HG02798 (cell line): ENCODE measurements around the gene KRT2.
"Not testable (repeated sequence)": the region's sequence is repeated elsewhere in the genome, so short reads cannot be mapped to it uniquely, and the experiment has no call there.

Experiments
- ATAC-seq: cut with Tn5 transposase; IDR thresholded peaks from one replicate; pipeline ENCODE4 v1.9.1; 2021; ENCODE audit warnings: mild to moderate bottlenecking; ENCODE audit not compliant: unreplicated experiment, poor library complexity

The KRT2 gene

GRCh38 chr12:52686063-52686462, 34.1 kb upstream of the KRT2 start:
- no peak for ATAC-seq

DNA sequence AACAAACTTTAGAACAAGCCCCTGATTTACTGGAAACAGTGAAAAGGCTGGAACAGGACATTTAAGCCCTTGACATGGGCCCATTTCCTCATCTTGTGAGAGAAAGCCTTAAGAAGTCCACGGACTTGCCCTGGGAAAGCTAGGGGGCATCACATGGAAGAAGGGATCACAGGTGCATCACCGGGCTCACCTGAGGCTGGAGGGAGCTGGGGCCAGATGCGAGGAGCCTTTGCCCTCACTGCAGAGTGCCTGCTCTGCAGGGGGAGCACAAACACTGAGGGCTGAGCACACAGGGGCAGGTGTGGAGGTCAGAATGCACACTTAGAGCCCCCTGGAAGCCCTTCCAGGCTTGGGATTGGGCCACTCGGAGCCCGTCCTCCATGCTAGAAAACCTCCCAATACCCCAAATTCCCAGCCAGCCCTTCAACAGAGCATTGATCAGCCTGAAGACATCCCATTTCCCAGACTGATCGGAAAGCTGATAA, 33.4 kb upstream of the KRT2 start:
- ATAC-seq = no peak

DNA sequence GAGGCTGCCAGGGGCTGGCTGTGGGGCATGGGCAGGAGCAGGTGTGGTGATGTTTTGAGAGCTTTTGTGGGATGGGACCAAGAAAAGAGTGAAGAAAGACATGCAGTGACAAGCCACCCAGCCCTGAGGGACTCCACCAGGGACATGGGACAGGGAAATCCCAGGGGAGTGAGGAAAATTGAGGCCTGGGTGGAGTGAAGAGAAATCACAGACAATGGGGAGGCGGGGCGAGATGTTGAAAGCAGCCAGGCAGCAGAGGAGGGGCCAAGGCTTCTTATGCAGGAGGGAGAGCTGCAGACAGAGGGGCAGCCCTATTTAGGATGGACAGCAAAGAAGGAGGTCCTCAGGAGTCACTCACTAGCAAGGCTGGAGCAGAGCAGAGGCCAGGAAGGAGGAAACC, 32.4 kb upstream of the KRT2 start:
- ATAC-seq = no peak

GRCh38 chr12:52683575-52684300, 31.7 kb upstream of the KRT2 start:
- no peak for ATAC-seq

- no peak for ATAC-seq
Observed at GRCh38 chr12:52682938-52683574, 31.0 kb upstream of the KRT2 start.

DNA sequence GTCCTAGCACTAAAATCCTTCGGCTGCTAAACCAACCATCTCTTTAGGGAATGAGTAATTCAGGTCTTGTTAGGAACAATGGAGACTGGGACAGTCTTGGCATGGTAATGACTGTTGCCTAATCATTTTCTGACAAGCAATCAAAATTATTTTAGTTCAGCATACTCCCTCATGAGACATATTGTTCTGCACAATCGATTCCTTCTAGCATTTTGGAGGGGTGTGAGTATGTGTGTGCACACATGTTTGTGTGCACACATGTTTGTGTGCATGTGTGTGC, 30.3 kb upstream of the KRT2 start:
- no peak for ATAC-seq

DNA sequence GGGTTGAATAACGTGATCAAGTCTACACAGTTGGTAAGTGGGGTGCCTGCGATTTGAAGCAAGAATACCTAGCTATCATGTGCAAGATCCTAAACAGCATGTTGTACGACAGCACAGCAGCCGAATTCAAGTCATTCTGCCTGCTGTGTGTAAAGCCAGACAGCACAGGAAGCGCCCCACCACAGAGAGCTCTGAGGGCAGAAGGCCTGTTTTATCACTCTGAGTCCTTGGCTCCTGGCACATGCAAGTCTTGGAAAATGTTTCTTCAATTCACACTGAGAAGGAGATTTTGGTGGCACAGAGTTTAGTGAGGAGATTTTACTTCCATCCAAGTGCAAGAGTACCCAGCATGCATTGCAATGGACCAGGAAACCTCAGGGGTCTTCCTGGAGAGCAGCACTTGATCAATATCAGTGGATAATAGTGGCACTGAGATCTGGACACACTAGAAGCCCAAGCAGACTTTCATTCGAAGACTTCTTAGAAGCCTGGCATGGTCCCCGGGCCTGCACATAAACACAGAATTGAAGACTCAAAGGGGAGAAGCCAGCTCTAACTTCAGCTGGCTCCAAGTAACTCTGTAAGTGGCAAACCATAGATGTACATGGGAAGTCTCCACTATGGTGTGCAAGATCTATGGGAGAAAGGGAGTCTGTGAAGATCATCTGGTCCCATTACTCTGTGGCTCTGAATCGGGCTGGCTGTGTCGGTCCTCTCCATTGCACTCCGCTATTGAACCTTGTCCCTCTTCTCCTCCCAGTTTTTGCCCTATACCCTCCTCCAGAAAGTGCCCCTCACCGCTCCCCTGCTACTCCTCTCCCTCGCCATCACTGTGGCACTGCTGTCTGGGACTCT, 29.7 kb upstream of the KRT2 start:
- ATAC-seq = no peak

DNA sequence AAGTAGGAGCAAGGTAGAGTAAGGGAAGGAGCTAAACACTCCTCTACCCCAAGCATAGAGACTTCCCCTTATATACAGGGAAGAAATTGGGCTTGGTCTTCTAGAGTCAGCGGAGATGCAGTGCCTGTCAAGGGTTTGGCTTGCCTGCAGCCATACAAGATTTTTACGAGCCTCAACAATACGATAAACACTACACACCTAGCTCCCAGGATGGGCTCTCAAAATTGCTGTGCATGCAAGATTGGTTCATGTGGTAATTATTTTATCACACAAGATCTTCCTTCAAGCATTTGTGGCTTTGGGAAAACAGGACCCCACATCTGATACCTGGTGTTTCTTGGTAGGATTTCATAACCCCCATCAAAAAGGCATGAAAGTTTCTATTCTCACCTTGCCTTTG, 28.4 kb upstream of the KRT2 start, which contains the start of gene KRT1:
TSS of gene KRT1 (minus strand) at position 45 of the 400 bp plus-strand sequence. CDS start 59 bp downstream, outside the sequence.
- no peak for ATAC-seq

DNA sequence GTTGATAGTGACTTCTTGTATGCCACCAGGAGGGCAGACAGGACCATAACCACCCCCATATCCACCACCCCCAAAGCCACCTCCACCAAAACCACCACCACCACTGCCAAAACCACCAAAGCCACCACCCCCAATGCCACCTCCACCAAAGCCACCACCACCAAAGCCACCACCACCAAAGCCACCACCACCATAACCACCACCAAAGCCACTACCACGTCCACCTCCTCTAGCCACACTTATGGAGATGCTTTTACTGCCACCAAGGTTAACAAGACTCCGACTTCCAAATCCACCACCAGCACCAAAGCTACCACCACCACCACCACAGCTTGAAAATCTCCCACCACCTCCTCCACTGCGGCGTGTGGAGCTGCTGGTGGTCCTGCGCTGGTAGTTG, 27.9 kb upstream of the KRT2 start:
- ATAC-seq = no peak

DNA sequence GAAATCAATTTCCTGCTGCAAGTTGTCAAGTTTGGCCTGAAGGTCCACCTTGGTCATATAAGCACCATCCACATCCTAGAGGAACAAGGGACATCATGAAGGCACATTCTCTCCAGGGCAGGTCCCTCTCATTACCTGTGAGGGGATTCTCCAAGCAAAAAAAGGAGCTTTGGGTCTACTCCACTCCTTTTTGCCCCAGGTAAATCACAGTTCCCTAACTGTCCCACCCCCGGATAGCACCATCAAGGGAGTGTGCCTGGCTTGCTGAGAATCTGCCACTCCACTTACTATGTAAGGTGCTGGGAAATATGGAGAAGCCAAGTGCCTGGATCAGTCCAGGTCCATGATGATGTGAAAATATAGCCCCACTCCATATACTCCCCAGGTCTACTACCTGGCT, 25.7 kb upstream of the KRT2 start:
- no peak for ATAC-seq

DNA sequence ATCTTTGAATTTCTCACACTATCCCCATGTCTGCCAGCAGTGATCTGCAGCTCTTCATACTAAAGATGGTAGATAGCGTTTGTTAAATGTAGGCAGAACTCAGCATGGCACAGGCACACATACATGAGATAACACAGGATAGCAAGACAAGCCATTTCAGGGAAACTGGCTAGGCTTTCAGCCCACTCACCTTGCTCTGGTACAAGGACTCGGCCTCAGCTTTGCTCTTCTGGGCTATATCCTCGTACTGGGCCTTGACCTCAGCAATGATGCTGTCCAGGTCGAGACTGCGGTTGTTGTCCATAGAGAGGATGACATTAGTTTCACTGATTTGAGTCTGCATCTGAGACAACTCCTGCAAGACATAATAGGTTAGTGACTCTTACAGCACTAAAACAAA, 25.1 kb upstream of the KRT2 start:
- ATAC-seq = no peak

- ATAC-seq = no peak
Observed at GRCh38 chr12:52676163-52676562, 24.2 kb upstream of the KRT2 start.

DNA sequence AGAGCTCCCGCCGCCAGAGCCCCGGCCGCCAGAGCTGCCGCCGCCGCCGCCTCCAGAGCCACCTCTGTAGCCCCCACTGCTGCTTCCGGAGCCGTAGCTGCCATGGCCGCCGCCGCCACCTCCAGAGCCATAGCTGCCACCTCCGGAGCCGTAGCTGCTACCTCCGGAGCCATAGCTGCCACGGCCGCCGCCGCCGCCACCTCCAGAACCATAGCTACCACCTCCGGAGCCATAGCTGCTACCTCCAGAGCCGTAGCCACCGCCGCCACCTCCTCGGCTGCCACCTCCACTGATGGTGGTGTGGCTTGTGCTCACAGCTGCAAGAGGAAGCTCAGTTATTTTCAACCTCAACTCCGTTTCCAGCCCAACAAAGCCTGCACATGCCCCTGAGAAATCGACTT, 23.3 kb upstream of the KRT2 start:
- ATAC-seq = no peak

GRCh38 chr12:52674433-52674775, 22.4 kb upstream of the KRT2 start:
- no peak for ATAC-seq

GRCh38 chr12:52673713-52674432, 21.9 kb upstream of the KRT2 start:
- no peak for ATAC-seq

DNA sequence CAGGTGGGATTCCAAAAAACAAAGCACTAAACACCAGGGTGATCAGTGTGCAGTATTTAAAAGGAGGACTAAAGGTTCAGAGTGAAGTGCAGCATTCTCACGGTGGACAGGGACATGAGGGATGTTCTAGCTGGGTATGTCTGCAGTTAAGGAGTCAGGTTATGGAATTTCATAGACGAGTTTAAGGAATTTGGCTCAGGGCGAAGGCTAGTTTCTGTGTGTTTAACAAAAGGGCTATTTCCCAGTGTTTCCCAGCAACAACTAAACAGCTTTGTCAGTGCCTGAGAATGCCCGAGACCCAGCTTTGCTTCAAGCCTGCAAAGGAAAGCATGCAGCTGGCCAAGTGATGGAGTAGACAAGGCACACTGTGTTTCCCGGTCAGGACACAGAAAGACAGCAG, 21.2 kb upstream of the KRT2 start:
- ATAC-seq = no peak

- ATAC-seq = no peak
Observed at GRCh38 chr12:52672321-52672933, 20.4 kb upstream of the KRT2 start.

DNA sequence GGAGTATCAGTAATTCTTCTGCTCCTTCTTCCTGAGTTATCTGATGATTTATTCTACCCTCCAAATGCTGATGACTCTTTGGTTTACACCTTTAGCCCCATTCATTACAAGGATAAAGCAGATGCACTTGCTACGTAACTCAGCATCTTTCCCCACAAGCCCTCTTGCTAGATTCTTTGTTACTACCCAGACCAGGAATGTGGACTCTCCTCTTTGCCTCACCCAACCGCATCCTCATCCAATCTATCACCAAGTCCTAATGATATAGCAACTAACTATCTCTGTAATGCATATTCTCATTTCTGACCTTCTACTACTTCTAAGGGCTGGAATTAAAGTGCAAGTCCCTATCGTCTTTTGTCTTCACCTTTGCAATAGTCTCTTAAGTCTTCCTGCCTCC, 18.9 kb upstream of the KRT2 start:
- no peak for ATAC-seq

GRCh38 chr12:52670506-52670905, 18.5 kb upstream of the KRT2 start:
- ATAC-seq = no peak

GRCh38 chr12:52669941-52670340, 17.9 kb upstream of the KRT2 start:
- ATAC-seq = not testable (repeated sequence)
